ENCODE results near the gene CDCA7L.
A peak's percentile ranks its signal among the peaks of the same experiment; 100 is the strongest.
"Not testable (repeated sequence)": the region's sequence is repeated elsewhere in the genome, so short reads cannot be mapped to it uniquely, and the experiment has no call there.

CDCA7L gene

GRCh38 chr7:21911341-21911875 lies 34.3 kb downstream of the CDCA7L start:
- no peak for FAIRE-seq
- DNase-seq (ENCODE audit: low spot score), result no peak

GRCh38 chr7:21910253-21910652 lies 35.4 kb downstream of the CDCA7L start:
- no peak for DNase-seq (ENCODE audit: low spot score)
- FAIRE-seq, result no peak

- DNase-seq (ENCODE audit: low spot score) (no peak), FAIRE-seq (no peak)
These were observed 37.0 kb downstream of the CDCA7L start for GRCh38 chr7:21908746-21909145.

GRCh38 chr7:21903020-21903786 lies 42.5 kb downstream of the CDCA7L start:
- DNase-seq (ENCODE audit: low spot score) (no peak), FAIRE-seq (no peak)

GRCh38 chr7:21902240-21902639 lies 43.5 kb downstream of the CDCA7L start:
- no peak for FAIRE-seq
- DNase-seq (ENCODE audit: low spot score), result no peak

GRCh38 chr7:21898265-21898930 lies 47.3 kb downstream of the CDCA7L start:
- DNase-seq (ENCODE audit: low spot score) (no peak), FAIRE-seq (no peak)

- no peak for DNase-seq (ENCODE audit: low spot score)
- no peak for FAIRE-seq
These were observed 52.3 kb downstream of the CDCA7L start for GRCh38 chr7:21893401-21893800.

GRCh38 chr7:21891291-21891690 lies 54.4 kb downstream of the CDCA7L start:
- DNase-seq (ENCODE audit: low spot score) (no peak), FAIRE-seq (no peak)

- no peak for FAIRE-seq
- DNase-seq (ENCODE audit: low spot score), result no peak
These were observed 57.9 kb downstream of the CDCA7L start for GRCh38 chr7:21887779-21888178.

- FAIRE-seq (no peak), DNase-seq (ENCODE audit: low spot score) (no peak)
These were observed 58.3 kb downstream of the CDCA7L start for GRCh38 chr7:21887353-21887752.

GRCh38 chr7:21886396-21886795 lies 59.3 kb downstream of the CDCA7L start:
- DNase-seq (ENCODE audit: low spot score) (no peak), FAIRE-seq (no peak)

GRCh38 chr7:21884496-21884895 lies 61.2 kb downstream of the CDCA7L start:
- DNase-seq (ENCODE audit: low spot score) (no peak), FAIRE-seq (no peak)

GRCh38 chr7:21883501-21883900 lies 62.2 kb downstream of the CDCA7L start:
- DNase-seq (ENCODE audit: low spot score); FAIRE-seq: not testable (repeated sequence)

- FAIRE-seq, result no peak
These were observed 62.6 kb downstream of the CDCA7L start for GRCh38 chr7:21883069-21883468.

GRCh38 chr7:21869785-21870402 lies 75.8 kb downstream of the CDCA7L start:
- peak; percentile 36 for DNase-seq (ENCODE audit: low spot score)

More at GRCh38 chr7:21883069-21883468, 62.6 kb downstream of the CDCA7L start:
- DNase-seq (ENCODE audit: low spot score), result no peak

GRCh38 chr7:21868576-21868850 lies 77.2 kb downstream of the CDCA7L start:
- FAIRE-seq (no peak), DNase-seq (ENCODE audit: low spot score) (no peak)

More at GRCh38 chr7:21869785-21870402, 75.8 kb downstream of the CDCA7L start:
- FAIRE-seq, result no peak

GRCh38 chr7:21867816-21868575 lies 77.7 kb downstream of the CDCA7L start:
- DNase-seq (ENCODE audit: low spot score), result no peak
- no peak for FAIRE-seq

GRCh38 chr7:21867226-21867625 lies 78.5 kb downstream of the CDCA7L start:
- FAIRE-seq, result no peak

GRCh38 chr7:21866731-21867130 lies 79.0 kb downstream of the CDCA7L start:
- no peak for FAIRE-seq

More at GRCh38 chr7:21867226-21867625, 78.5 kb downstream of the CDCA7L start:
- no peak for DNase-seq (ENCODE audit: low spot score)

GRCh38 chr7:21865631-21866204 lies 80.0 kb downstream of the CDCA7L start:
- FAIRE-seq (peak; percentile 67), DNase-seq (ENCODE audit: low spot score) (peak; percentile 48)

More at GRCh38 chr7:21866731-21867130, 79.0 kb downstream of the CDCA7L start:
- DNase-seq (ENCODE audit: low spot score), result no peak

GRCh38 chr7:21851559-21851967 lies 94.1 kb downstream of the CDCA7L start:
- DNase-seq (ENCODE audit: low spot score) (no peak), FAIRE-seq (no peak)

Measured in RCC 7860 (cell line).